ENCODE results near the gene VPS11. TPM values are rescaled to one million over a fixed set of nuclear protein-coding genes. Genes with fewer than 3 reads are reported as not detected.
A peak's percentile ranks its signal among the peaks of the same experiment; 100 is the strongest.

VPS11 gene
- total RNA-seq, 4 donors from 2014 or later: 15.2 to 28.4 (median 18.2) TPM

- H3K27ac ChIP-seq: no peak overlapping the region
- no peak overlapping the region for H3K4me3 ChIP-seq
- no peaks in the 10 kb centered on the region for H3K9me3 ChIP-seq
- TF ChIP-seq CTCF (IDR thresholded peaks at IDR 0.05): no peak
- no peak for TF ChIP-seq POLR2A (IDR thresholded peaks at IDR 0.05)
- H3K27me3 ChIP-seq: no peaks in the 10 kb centered on the region
- peaks cover 0 to 75% (median 13%) of the 10 kb centered on the region in 3 donors for H3K36me3 ChIP-seq
- intact Hi-C loops (cut with DNase I): no loop called here
- no peak for DNase-seq
- peaks cover 10 to 59% (median 15%) of the 10 kb centered on the region in 3 donors for H3K4me1 ChIP-seq
Measured at GRCh38 chr11:119023741-119024140, 43.9 kb upstream of the VPS11 start.

GRCh38 chr11:119024430-119025098 is 43.1 kb upstream of the VPS11 start:
- TF ChIP-seq CTCF (IDR thresholded peaks at IDR 0.05) (no peak), POLR2A (IDR thresholded peaks at IDR 0.05) (no peak)
- peak overlapping the region in 2 of 4 donors; percentile 18 to 55 for H3K27ac ChIP-seq
- WGBS, 2 donors: 73 to 79% methylated on average over 10 of the region's 15 CpGs
- H3K36me3 ChIP-seq: peaks cover 0 to 75% (median 13%) of the 10 kb centered on the region in 3 donors
- intact Hi-C loops (cut with DNase I): no loop called here
- DNase-seq: no peak
- H3K4me3 ChIP-seq: no peak overlapping the region
- H3K9me3 ChIP-seq: no peaks in the 10 kb centered on the region
- H3K27me3 ChIP-seq: no peaks in the 10 kb centered on the region
- peaks cover 13 to 61% (median 21%) of the 10 kb centered on the region in 3 donors for H3K4me1 ChIP-seq

- no peaks in the 10 kb centered on the region for H3K9me3 ChIP-seq
- intact Hi-C loops (cut with DNase I): no loop called here
- whole genome bisulfite sequencing, 2 donors: 63 to 64% methylated on average over 4 to 5 of the region's 5 CpGs
- H3K27me3 ChIP-seq: no peaks in the 10 kb centered on the region
- peaks cover 13 to 61% (median 20%) of the 10 kb centered on the region in 3 donors for H3K4me1 ChIP-seq
- no peak overlapping the region for H3K4me3 ChIP-seq
- no peak for DNase-seq
- H3K27ac ChIP-seq: peak overlapping the region in 2 of 4 donors; percentile 18 to 55
- no peak for TF ChIP-seq CTCF (IDR thresholded peaks at IDR 0.05)
- TF ChIP-seq POLR2A (IDR thresholded peaks at IDR 0.05): no peak
- H3K36me3 ChIP-seq: peaks cover 0 to 75% (median 13%) of the 10 kb centered on the region in 3 donors
Measured at GRCh38 chr11:119025099-119025473, 42.5 kb upstream of the VPS11 start.

- H3K27ac ChIP-seq: peak overlapping the region in 1 of 4 donors; percentile 18
- WGBS, 2 donors: 95 to 96% methylated on average over 5 of the region's 5 CpGs
- intact Hi-C loops (cut with DNase I): no loop called here
- H3K27me3 ChIP-seq: no peaks in the 10 kb centered on the region
- peaks cover 12 to 60% (median 18%) of the 10 kb centered on the region in 3 donors for H3K4me1 ChIP-seq
- no peak for TF ChIP-seq CTCF (IDR thresholded peaks at IDR 0.05)
- no peak for TF ChIP-seq POLR2A (IDR thresholded peaks at IDR 0.05)
- no peak overlapping the region for H3K4me3 ChIP-seq
- H3K36me3 ChIP-seq: peaks cover 0 to 75% (median 13%) of the 10 kb centered on the region in 3 donors
- DNase-seq: no peak
- no peaks in the 10 kb centered on the region for H3K9me3 ChIP-seq
Measured at GRCh38 chr11:119025541-119025940, 42.1 kb upstream of the VPS11 start.

- H3K27ac ChIP-seq: no peak overlapping the region
- no peak overlapping the region for H3K4me3 ChIP-seq
- TF ChIP-seq CTCF (IDR thresholded peaks at IDR 0.05): no peak
- no peak for TF ChIP-seq POLR2A (IDR thresholded peaks at IDR 0.05)
- H3K9me3 ChIP-seq: no peaks in the 10 kb centered on the region
- DNase-seq: no peak
- H3K36me3 ChIP-seq: peaks cover 0 to 69% (median 13%) of the 10 kb centered on the region in 3 donors
- intact Hi-C loops (cut with DNase I): no loop called here
- no peaks in the 10 kb centered on the region for H3K27me3 ChIP-seq
- peaks cover 12 to 58% (median 19%) of the 10 kb centered on the region in 3 donors for H3K4me1 ChIP-seq
- 82 to 84% methylated on average over 8 to 13 of the region's 16 CpGs for WGBS, 2 donors
Measured at GRCh38 chr11:119025978-119026766, 41.4 kb upstream of the VPS11 start.
